OCI-LY7 (cell line): ENCODE measurements around the gene RGL1.

Experiments
- EZH2phosphoT487 ChIP-seq: fragments of 200-600 bp; sonication (generic); IDR thresholded peaks from 2 replicates; pipeline ENCODE4 v1.6.1; 2018; ENCODE audit warnings: low read depth, borderline replicate concordance, mild to moderate bottlenecking, mixed run types, antibody characterized with exemption, low read length, moderate library complexity, mixed read lengths
- TF ChIP-seq, protein P1 (sequence below): fragments of 200-600 bp; sonication (generic); conservative IDR thresholded peaks from 2 replicates; pipeline ENCODE4 v1.5.1; 2014; ENCODE audit warnings: mild to moderate bottlenecking, antibody characterized with exemption, low read length, moderate library complexity, mixed read lengths

DNA sequence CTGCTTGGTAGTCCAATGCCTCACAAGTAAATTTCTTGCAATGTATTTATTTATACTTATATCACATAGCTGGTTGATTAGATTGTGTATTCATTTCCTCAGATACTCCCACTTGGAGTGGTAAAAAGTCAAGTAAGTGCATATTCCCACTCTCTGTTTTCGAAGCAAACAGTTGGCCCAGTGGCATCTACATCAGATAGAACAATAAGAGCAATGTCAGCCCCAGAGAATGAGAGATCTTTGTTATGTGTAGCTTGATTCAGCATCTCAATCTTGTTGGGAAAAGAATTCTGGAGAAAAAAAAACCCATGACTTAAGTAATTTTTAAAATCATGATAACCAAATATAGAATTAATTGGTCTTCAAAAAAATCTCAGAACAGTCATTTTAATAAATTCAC, 25.5 kb downstream of the RGL1 start:
- TF ChIP-seq, protein P1, sequence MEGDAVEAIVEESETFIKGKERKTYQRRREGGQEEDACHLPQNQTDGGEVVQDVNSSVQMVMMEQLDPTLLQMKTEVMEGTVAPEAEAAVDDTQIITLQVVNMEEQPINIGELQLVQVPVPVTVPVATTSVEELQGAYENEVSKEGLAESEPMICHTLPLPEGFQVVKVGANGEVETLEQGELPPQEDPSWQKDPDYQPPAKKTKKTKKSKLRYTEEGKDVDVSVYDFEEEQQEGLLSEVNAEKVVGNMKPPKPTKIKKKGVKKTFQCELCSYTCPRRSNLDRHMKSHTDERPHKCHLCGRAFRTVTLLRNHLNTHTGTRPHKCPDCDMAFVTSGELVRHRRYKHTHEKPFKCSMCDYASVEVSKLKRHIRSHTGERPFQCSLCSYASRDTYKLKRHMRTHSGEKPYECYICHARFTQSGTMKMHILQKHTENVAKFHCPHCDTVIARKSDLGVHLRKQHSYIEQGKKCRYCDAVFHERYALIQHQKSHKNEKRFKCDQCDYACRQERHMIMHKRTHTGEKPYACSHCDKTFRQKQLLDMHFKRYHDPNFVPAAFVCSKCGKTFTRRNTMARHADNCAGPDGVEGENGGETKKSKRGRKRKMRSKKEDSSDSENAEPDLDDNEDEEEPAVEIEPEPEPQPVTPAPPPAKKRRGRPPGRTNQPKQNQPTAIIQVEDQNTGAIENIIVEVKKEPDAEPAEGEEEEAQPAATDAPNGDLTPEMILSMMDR: no peak
- TF ChIP-seq EZH2phosphoT487: no peak
